Nephron (organoid): ENCODE measurements around the gene KIAA1143.
A peak's percentile ranks its signal among the peaks of the same experiment; 100 is the strongest.

Source experiments
- H3K27ac Mint-ChIP-seq, 3 experiments: 2 replicates each; pipeline ENCODE4 v1.8.0; 2020; ENCODE audit warnings: mixed read lengths in 3 of 3, mild to moderate bottlenecking in 2 of 3, moderate library complexity in 1 of 3
- H3K27me3 Mint-ChIP-seq: 2 replicates; pipeline ENCODE4 v1.8.0; 2021; ENCODE audit warnings: low read depth, mild to moderate bottlenecking, moderate library complexity, mixed read lengths
- H3K36me3 Mint-ChIP-seq: 2 replicates; pipeline ENCODE4 v1.8.0; 2020; ENCODE audit warnings: low read depth, mixed read lengths
- H3K4me1 Mint-ChIP-seq: 2 replicates; pipeline ENCODE4 v1.8.0; 2020; ENCODE audit warnings: mixed read lengths
- H3K4me3 Mint-ChIP-seq, 3 experiments: 2 replicates each; pipeline ENCODE4 v1.8.0; 2020; ENCODE audit warnings: mild to moderate bottlenecking in 3 of 3, mixed read lengths in 3 of 3, moderate library complexity in 2 of 3
- H3K9me3 Mint-ChIP-seq: 2 replicates; pipeline ENCODE4 v1.8.0; 2020; ENCODE audit warnings: mixed read lengths
- CTCF ChIP-seq, 3 experiments: fragments of 200-600 bp; sonication (generic); IDR thresholded peaks; one replicate each; pipeline ENCODE4 v1.5.0; 2021; ENCODE audit warnings: antibody characterized with exemption in 3 of 3; ENCODE audit not compliant: unreplicated experiment in 3 of 3

Gene KIAA1143

GRCh38 chr3:44734646-44735168 lies 26.7 kb downstream of the KIAA1143 start:
- Mint-ChIP-seq H3K9me3 (peaks cover 86% of the 10 kb centered on the region), H3K4me3 (no peak overlapping the region), H3K4me1 (no peaks in the 10 kb centered on the region), H3K36me3 (peaks cover 82% of the 10 kb centered on the region), H3K27me3 (no peaks in the 10 kb centered on the region), H3K27ac (no peak overlapping the region)
- TF ChIP-seq CTCF (IDR thresholded peaks at IDR 0.05; ENCODE audit: unreplicated experiment in 3 of 3): no peak

DNA sequence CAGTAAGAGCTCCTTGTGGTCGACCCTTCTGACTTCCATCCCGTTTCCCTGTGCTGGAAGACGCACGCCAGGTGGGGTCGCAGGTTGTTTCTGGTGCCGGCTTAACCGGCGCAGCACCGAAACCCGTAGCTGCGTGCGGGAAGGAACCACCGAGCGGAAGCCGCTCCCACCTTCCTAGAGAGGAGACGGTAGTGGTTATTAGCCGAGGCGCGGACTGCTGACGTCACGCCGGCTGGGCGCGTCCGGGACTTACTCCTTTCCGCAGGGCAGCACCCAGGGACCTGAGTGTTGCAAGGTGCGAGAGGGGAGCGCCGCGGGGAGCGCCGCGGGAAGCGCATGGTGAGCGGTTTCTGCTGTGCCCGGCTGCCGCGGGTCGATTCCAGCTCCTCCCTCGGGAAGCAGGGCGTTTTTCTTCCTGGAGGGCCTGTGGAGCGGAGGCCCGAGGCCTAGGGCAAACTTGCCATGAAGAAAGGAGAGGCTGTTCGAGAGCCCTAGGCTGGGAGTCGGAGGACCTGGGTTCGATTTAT lies 32.0 kb downstream of the KIAA1143 start, which contains the start of gene ZNF501:
ZNF501 (plus strand) TSS at position 252 of the 527 bp plus-strand sequence. CDS start 4,787 bp downstream, outside the sequence.
- H3K9me3 Mint-ChIP-seq: peaks cover 78% of the 10 kb centered on the region
- H3K27me3 Mint-ChIP-seq: peaks cover 7% of the 10 kb centered on the region
- peaks cover 53% of the 10 kb centered on the region for H3K36me3 Mint-ChIP-seq
- no peak for TF ChIP-seq CTCF (IDR thresholded peaks at IDR 0.05; ENCODE audit: unreplicated experiment in 3 of 3)
- H3K4me3 Mint-ChIP-seq: peak within 1 kb of the TSS; percentile 90 to 94 (median 93)
- peaks cover 5% of the 10 kb centered on the region for H3K4me1 Mint-ChIP-seq
- H3K27ac Mint-ChIP-seq: peak within 1 kb of the TSS; percentile 62 to 88 (median 66)

- H3K27me3 Mint-ChIP-seq: peaks cover 4% of the 10 kb centered on the region
- H3K27ac Mint-ChIP-seq: no peak overlapping the region
- H3K9me3 Mint-ChIP-seq: peaks cover 69% of the 10 kb centered on the region
- TF ChIP-seq CTCF (IDR thresholded peaks at IDR 0.05; ENCODE audit: unreplicated experiment in 3 of 3): no peak
- H3K4me3 Mint-ChIP-seq: no peak overlapping the region
- H3K4me1 Mint-ChIP-seq: no peaks in the 10 kb centered on the region
- H3K36me3 Mint-ChIP-seq: peaks cover 39% of the 10 kb centered on the region
These were observed 39.4 kb downstream of the KIAA1143 start for GRCh38 chr3:44722103-44722401.

DNA sequence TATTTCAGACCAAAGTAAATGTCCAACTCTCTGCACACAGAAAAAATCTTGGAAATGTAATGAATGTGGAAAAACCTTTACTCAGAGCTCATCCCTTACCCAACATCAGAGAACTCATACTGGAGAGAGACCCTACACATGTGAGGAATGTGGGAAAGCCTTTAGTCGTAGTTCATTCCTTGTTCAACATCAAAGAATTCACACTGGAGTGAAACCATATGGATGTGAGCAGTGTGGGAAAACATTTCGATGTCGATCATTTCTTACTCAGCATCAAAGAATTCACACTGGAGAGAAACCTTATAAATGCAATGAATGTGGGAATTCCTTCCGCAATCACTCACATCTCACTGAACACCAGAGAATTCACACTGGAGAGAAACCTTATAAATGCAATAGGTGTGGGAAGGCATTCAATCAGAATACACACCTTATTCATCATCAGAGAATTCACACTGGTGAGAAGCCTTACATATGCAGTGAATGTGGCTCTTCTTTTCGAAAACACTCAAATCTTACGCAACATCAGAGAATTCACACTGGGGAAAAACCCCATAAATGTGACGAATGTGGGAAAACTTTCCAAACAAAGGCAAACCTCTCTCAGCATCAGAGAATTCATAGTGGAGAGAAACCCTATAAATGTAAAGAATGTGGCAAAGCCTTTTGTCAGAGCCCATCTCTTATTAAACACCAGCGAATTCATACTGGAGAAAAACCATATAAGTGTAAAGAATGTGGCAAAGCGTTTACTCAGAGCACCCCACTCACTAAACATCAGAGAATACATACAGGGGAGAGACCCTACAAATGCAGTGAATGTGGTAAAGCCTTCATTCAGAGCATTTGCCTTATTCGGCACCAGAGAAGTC lies 40.0 kb downstream of the KIAA1143 start:
- Mint-ChIP-seq H3K4me1 (no peaks in the 10 kb centered on the region), H3K27me3 (peaks cover 4% of the 10 kb centered on the region), H3K4me3 (no peak overlapping the region), H3K9me3 (peaks cover 72% of the 10 kb centered on the region), H3K36me3 (peaks cover 39% of the 10 kb centered on the region), H3K27ac (no peak overlapping the region)
- TF ChIP-seq CTCF (IDR thresholded peaks at IDR 0.05; ENCODE audit: unreplicated experiment in 3 of 3): no peak

DNA sequence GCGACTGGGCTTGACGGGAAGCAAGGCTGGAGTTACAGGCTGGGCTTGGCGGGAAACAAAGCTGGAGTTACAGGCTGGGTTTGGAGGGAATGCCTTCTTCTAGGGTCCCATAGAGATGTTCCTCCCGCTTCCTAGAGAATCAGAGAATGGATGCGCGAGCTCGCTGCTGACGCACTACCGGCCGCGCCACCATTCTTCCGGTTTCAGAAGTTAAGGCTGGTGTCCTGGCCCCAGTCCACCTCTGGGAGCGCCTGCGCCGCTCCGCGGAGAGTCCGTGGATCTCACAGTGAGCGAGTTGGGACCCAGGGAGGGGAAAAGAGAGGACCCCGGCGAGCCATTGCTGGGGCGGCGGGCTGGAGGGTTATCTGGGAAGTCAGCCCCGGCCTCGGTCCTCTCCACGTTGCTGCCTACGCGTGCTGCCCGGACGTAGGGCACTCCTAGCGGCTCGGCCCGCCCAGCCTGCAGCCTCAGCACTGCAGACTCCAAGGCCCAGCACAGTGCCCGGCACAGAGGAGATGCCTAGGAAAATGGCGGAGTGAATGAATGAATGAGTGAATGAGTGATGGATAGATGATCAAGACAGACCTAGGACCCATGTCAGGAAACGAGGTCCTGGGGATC lies 48.9 kb downstream of the KIAA1143 start, which contains the start of gene ZNF502:
ZNF502 (plus strand) TSS at position 206 of the 621 bp plus-strand sequence. CDS start 7,602 bp downstream, outside the sequence.
- Mint-ChIP-seq H3K9me3 (peaks cover 30% of the 10 kb centered on the region), H3K4me3 (peak within 1 kb of the TSS; percentile 51 to 80 (median 66)), H3K36me3 (peaks cover 4% of the 10 kb centered on the region), H3K4me1 (no peaks in the 10 kb centered on the region), H3K27ac (no peak within 1 kb of the TSS), H3K27me3 (peaks cover 3% of the 10 kb centered on the region)
- TF ChIP-seq CTCF (IDR thresholded peaks at IDR 0.05; ENCODE audit: unreplicated experiment in 3 of 3): no peak
